ENCODE measurements around the gene GNB1L. TPM values are rescaled to one million over a fixed set of nuclear protein-coding genes. Genes with fewer than 3 reads are reported as not detected.
A peak's percentile ranks its signal among the peaks of the same experiment; 100 is the strongest.

The GNB1L gene
- total and polyA plus RNA-seq, 9 of the 15 experiments (the other 6 are each of a cell fraction or from before 2014, with no cell fraction given), result 0.56 to 50.5 (median 10.2) TPM

GRCh38 chr22:19870153-19871022, 15.7 kb upstream of the GNB1L start (continued):
- TF ChIP-seq MNT (conservative IDR thresholded peaks at IDR 0.05), result no peak
- TF ChIP-seq LCOR (CRISPR knock-in tag; IDR thresholded peaks at IDR 0.05), result no peak
- no peak for TF ChIP-seq BACH1 (tag; IDR thresholded peaks at IDR 0.05)
- TF ChIP-seq DLX4 (CRISPR knock-in tag; IDR thresholded peaks at IDR 0.05), result no peak
- TF ChIP-seq TRIM28 (IDR thresholded peaks at IDR 0.05), result no peak
- TF ChIP-seq ZZZ3 (IDR thresholded peaks at IDR 0.05), result no peak
- no peak for TF ChIP-seq ZNF518B (CRISPR knock-in tag; IDR thresholded peaks at IDR 0.05)
- no peak for TF ChIP-seq BCL6 (CRISPR knock-in tag; IDR thresholded peaks at IDR 0.05)
- no peak for TF ChIP-seq CBFA2T3 (IDR thresholded peaks at IDR 0.05)
- 0 out of 2 replicates have a peak, but pooled peaks have one; percentile 20 for TF ChIP-seq TAF15 (IDR thresholded peaks at IDR 0.05; ENCODE audit: low read depth, low read length)
- no peak for TF ChIP-seq ZBTB8A (IDR thresholded peaks at IDR 0.05; ENCODE audit: partially characterized antibody)
- TF ChIP-seq MYNN (IDR thresholded peaks at IDR 0.05), result no peak
- no peak for TF ChIP-seq MYNN (CRISPR knock-in tag; IDR thresholded peaks at IDR 0.05)
- TF ChIP-seq GTF2F1 (IDR thresholded peaks at IDR 0.05; ENCODE audit: low read depth, low read length), result peak; percentile 59; the same call in 1 of the 2 replicates
- no peak for TF ChIP-seq MAX (CRISPR knock-in tag; IDR thresholded peaks at IDR 0.05)
- TF ChIP-seq JUNB (CRISPR knock-in tag; conservative IDR thresholded peaks at IDR 0.05), result no peak
- TF ChIP-seq ZBED1 (IDR thresholded peaks at IDR 0.05), result no peak
- TF ChIP-seq ETS1 (conservative IDR thresholded peaks at IDR 0.05; ENCODE audit: control insufficient read depth, low read depth, low read length), result 0 out of 2 replicates have a peak, but pooled peaks have one; percentile 36
